ENCODE results near the gene CD200.

CD200 gene, protein sequence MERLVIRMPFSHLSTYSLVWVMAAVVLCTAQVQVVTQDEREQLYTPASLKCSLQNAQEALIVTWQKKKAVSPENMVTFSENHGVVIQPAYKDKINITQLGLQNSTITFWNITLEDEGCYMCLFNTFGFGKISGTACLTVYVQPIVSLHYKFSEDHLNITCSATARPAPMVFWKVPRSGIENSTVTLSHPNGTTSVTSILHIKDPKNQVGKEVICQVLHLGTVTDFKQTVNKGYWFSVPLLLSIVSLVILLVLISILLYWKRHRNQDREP

DNA sequence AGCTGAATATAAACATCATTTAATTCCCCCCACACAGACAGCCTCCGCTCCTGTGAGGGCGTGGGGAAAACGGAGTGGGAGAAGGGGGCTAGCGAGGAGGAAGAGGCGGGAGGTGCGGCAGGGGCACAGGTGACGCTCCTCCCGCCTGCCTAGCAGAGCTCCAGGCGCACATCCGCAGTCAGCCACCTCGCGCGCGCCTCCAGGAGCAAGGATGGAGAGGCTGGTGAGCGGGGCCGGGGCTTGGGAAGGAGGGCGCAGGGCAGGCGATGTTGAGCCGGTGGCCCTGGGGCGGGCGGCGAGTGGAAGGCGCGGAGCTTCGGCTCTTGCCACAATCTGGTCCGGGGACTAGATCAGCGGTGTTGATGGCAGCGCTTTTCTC lies at the start of gene CD200:
TSS of gene CD200 (plus strand) at position 155 of the 379 bp plus-strand sequence. CDS start at position 212, 57 bp downstream.
- no peak for DNase-seq

DNA sequence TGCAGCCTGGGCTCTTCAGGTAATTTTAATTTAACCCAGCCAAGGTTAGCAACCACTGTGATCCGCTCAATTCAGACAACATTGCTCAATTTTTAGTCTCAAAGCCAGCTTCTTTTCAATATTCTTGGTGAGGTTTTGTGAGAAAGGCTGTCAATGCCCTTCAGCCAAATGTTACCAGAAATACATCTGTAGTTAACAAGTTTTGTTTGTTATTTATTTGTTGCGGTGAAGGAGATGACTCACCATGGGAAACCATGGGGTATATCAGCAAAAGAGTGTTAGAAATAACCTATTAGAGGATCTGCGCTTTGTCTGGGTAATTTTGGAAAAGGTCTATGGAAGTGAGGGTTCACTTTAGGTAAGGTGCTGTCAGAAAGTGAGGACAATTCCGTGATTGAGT lies 43.9 kb upstream of the CD200 start:
- no peak for DNase-seq

DNA sequence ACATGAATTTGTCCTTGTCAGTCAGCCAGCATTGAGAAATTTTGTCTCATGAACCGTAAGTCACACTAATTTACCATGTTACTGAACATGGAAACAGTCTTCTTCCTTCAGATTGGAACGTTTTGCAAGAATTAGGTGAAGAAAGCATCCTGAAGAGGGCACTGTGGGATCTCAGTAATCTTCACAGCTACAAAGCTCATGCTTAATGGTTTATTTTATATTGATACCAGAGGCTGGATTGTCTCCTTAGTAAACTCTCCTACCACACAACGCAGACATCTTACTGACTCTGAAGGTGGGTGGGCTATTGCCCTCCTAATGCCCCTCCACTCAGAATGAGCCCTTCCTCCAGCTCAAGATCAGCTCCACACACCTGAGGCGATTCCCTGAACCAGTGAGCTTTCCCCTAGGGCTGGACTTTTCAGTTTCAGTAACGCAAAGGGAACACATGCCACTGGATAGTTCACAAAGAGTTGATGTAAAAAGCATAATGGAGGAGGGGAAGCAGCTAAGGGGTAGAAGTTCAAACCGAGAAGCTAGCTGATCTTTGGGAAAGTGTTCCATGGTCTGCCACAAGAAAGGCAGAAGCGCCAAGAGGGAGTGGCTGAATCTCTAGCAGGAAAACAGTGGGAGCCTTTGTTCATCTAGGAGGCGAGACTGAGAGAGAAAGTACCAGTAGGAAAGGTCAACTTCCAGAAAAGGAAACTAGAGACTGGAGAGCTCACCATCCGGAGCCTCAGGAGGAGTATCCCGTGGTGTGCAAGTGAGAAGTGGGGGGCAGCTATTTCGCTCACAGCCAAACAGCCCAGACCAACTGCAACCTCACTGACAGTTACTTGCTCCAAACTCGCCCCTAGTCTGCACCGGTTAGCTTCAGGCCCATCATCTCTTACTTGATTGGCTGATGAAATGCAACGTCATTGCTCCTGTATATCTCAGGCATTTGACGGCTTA lies 39.3 kb upstream of the CD200 start, which contains the start of gene SLC9C1:
TSS of gene SLC9C1 (minus strand) at position 849 of the 954 bp plus-strand sequence. CDS start 7,425 bp downstream, outside the sequence.
- peak; percentile 19 to 49 for DNase-seq

DNA sequence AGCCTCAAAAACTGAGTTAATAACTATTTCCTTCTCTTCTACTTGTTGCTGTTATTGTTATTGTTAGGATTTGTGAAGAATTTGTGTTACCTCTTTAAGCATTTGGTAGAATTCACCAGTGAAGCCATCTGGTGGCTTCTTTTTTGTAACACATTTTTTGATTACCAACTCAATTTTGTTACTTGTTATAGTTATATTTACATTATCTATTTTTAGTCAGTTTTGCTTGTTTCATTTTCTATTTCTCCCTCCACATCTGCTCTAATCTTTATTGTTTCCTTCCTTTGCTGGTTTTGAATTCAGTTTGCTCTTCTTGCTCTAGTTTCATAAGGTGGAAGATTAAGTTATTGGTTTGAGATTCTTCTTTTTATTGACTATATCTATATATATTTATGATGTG lies 35.2 kb upstream of the CD200 start:
- no peak for DNase-seq

GRCh38 chr3:112298781-112299180 lies 34.2 kb upstream of the CD200 start:
- no peak for DNase-seq

DNA sequence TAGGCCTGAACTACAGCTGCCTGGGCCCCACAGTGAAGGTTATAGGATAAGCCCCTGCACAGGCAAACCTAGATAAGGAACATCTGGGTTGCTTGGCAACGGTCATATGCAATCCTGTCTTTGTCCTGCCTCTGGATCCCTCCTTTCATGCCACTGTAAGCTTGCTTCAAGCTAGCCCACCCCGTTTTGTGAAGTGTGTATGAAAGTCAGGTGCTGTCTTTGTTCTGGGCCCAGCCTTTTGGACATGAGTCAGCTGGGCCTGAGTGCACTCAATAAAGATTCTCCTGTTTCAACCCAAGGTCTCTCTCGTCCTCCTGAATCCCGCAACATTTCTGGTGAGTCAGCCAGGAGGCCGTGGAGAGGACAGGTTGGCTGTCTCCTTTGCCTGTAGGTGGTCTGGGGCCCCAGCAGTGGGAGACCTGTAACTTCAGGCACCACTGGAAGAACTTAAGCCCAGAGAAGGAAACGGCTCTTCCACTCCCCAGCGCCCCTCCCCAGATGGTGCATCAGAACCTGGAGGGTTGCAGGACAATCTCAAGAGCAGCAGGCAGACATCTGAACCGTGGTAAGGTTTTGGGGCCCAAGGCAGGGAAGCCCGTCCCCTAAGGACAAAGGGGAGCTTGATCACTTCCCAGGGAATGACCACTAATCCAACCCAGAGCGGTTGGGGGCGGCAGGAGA lies 30.7 kb upstream of the CD200 start:
- no peak for DNase-seq

GRCh38 chr3:112302881-112303763 lies 29.8 kb upstream of the CD200 start:
- DNase-seq = no peak

GRCh38 chr3:112303764-112304325 lies 29.1 kb upstream of the CD200 start:
- no peak for DNase-seq

DNA sequence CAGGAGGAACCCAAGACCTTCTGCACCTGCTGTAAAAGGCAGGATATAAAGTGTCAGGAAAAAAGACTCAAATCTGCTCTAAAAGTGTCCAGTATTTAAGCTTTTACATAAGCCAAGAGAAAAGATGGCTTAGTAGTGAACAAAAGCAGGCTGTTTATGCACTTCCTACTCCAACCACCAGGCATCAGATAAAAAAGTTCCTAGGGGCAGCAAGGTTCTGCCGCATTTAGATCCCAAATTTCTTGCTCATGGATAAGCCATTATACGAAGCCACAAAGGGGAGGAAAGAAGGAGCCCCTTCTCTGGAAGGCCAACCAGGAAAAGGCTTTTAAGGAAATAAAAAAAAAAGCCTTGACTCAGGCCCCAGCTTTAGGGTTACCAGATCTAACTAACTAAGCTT lies 28.3 kb upstream of the CD200 start:
- no peak for DNase-seq

DNA sequence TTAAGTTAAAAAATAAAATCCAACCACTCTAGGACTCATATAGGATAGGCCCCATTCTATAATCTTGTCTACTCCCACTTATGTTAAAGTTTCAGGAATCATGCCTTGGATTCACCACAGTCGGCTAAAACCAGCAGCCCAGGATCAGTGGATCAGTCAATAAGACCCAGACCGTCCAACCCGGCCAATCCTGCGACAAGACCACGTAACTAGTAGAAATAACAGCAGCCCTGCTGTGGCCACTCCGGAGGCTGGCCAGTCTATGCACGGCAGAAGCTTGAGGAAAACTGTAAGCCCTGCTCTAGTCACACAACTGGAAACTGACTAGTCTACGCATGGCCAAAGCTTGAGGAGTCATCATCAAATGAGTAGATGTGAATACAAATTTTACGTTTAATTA lies 26.1 kb upstream of the CD200 start:
- DNase-seq = no peak

GRCh38 chr3:112307557-112307956 lies 25.4 kb upstream of the CD200 start:
- DNase-seq = no peak

DNA sequence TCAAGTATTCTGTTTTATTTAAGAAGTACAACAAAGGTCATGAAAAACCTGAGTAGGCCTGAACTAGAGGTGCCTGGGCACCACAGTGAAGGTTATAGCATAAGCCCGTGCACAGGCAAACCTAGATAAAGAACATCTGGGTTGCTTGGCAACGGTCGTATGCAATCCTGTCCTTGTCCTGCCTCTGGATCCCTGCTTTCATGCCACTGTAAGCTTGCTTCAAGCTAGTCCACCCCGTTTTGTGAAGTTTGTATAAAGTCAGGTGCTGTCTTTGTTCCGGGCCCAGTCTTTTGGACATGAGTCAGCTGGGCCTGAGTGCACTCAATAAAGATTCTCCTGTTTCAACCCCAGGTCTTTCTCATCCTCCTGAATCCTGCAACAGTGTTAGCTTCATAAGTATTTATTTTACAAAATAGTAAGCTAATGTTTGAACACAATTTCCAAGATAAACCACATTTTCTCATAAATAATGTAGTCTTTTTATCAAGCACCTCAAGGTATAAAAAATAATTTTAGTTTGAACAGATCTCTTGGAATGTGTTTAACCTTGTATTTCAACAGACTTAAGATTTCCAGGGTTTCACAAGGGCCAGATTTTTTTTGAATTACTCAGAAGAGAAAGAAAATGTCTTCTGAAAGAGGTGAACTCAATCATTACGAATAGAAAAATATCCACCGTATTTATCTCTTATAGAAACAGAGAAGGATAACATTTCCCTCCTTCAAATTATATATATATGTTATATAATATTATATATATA lies 24.6 kb upstream of the CD200 start:
- DNase-seq = no peak

GRCh38 chr3:112314649-112315048 lies 18.3 kb upstream of the CD200 start:
- no peak for DNase-seq

GRCh38 chr3:112315791-112316190 lies 17.2 kb upstream of the CD200 start:
- no peak for DNase-seq

GRCh38 chr3:112319516-112320276 lies 13.3 kb upstream of the CD200 start:
- DNase-seq = no peak

DNA sequence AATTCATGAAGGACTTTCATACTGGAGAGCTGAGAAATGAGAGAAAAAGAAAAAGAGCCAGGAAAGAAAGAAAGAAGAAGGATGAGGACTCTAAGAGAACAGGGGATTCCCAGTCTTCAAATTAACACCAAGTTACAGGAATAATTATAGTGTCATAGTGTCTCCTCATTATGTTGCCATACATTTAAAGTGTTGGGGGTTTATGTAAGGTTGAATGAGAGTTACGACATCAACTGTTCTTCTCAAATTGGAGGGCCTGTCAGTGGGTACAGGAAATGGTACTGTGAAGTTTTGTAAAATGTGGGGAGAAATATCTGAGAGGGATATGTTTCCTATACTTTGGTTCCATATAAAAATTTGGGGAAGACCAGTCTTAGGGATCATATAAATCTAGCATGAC lies 12.3 kb upstream of the CD200 start:
- no peak for DNase-seq

- no peak for DNase-seq
Measured at GRCh38 chr3:112321867-112322652, 10.9 kb upstream of the CD200 start.

GRCh38 chr3:112327371-112327951 lies 5.5 kb upstream of the CD200 start:
- DNase-seq = peak in 1 of 2 experiments; percentile 24

- no peak for DNase-seq
Measured at GRCh38 chr3:112331851-112332250, 1.1 kb upstream of the CD200 start.
